ENCODE measurements around the gene MAN1B1. TPM values are rescaled to one million over a fixed set of nuclear protein-coding genes. Genes with fewer than 3 reads are reported as not detected.

MAN1B1 gene
- total RNA-seq, 1 donor from 2014 or later = 59.5 TPM

GRCh38 chr9:137068539-137069507 is 18.0 kb upstream of the MAN1B1 start:
- no peak for DNase-seq

DNA sequence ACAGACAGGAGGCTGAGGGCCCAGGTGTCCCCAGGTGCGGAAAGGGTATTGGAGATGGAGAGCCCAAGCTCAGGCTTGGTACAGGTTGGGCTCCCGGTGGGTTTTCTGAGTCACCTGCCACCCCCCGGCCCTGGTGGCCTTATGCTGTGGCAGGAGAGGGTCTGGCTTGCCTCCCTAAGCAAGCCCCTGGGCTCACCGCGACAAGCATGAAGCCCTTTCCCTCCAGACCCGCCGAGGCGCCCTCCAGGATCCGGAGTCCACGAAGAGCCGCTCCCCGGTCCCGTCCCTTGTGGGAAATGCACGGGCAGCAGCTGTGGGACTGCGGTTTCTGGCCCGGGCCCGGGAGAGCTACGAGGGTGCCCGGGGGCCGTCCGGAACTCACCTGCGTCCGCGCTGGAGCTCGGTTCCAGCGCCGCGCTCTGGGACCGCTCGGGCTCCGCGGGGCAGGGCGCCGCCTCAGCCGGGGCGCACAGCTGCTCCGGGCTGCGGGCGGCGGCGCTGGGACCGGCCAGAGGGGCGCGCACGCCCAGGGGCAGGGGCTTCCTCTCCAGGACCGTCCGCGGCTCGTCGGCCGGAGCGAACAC is 17.2 kb upstream of the MAN1B1 start:
- DNase-seq = no peak

- DNase-seq = peak; percentile 94
Observed at GRCh38 chr9:137070201-137070905, 16.4 kb upstream of the MAN1B1 start, which contains the start of gene SAPCD2. Gene SAPCD2, minus strand, starts transcription at chr9:137070557. Its CDS starts 97 bp downstream, at chr9:137070460.

DNA sequence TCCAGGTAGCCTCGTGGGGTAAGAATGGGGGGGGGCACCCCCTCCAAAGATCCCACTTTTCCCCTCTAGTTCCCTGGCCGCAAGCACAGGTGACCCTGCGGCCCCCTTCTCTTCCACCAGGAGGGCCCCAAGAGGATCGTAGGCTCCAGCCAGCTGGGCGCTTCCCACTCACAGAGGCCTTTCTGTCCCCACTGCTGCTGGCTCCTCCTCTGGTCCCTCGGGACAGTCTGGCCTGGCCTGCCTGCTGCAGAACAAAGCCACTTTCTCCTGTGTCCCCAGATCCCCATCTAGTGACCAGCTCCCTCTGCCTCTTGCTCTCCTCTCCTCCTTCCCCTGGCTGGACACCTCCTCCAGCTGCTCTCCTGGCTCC is 15.9 kb upstream of the MAN1B1 start:
- peak; percentile 56 for DNase-seq

GRCh38 chr9:137071282-137071681 is 15.5 kb upstream of the MAN1B1 start:
- DNase-seq = no peak

DNA sequence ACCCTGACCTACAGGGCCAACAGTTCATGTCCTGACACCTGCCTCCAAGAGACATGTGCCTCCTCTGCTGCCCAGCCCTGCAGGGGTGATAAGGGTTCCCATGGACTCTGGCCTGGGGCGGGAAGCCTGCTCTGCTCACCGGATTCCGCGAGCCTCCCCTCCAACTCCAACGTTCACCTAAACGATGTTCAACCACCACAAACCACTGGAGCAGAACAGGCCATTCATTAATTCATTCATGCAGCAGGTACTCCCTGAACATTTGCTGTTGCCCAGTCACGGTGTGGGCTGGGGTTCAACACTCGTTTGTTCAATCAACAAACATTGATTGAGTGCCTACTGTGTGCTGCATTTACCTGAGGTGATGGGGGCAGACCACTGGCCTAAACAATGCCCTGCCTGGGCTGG is 12.8 kb upstream of the MAN1B1 start:
- no peak for DNase-seq

DNA sequence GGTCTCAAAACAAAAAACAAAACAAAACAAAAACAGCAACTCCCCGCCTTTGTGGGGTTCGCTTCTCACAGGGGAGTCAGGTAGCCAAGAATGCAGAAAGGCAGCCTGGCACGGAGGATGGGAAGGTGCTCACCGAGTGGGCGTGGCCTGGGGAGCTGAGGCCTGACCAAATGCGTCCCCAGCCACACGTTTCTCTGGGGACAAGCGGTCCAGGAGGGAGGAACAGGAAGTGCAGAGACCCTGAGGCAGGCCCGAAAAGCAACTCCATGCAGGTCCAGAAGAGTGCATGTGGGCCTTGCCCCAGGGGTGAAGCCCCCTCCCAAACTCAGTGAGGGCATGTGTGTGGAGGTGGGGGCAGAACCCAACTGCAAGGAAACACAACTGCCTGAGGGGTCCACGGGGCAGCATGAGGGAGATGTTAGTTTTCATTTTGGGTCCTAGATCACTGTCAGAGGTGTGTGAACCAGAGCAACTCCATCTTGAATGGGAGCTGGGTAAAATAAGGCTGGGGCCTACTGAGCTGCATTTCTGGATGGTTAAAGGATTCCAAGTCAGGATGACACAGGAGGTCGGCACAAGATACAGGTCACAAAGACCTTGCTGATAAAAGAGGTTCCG is 12.0 kb upstream of the MAN1B1 start:
- no peak for DNase-seq

- no peak for DNase-seq
Observed at GRCh38 chr9:137075275-137075775, 11.5 kb upstream of the MAN1B1 start.

DNA sequence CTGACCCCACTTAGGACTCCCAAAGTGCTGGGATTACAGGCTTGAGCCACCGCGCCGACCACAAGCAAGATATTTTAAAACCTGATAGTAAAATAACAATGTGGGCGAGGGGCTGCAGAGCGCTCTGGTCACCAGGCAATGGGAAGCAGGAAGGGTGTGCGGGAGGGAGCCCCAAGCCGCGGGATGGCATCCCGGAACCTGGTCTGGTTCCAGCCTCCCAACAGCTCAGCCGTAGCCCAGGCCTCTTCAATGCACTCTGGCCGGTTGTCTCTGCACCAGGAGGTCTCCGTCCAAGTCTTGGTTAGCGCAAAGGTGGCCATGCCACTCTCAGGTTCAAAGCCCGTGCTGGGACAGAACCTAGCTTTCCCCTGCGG is 10.2 kb upstream of the MAN1B1 start:
- DNase-seq = no peak

DNA sequence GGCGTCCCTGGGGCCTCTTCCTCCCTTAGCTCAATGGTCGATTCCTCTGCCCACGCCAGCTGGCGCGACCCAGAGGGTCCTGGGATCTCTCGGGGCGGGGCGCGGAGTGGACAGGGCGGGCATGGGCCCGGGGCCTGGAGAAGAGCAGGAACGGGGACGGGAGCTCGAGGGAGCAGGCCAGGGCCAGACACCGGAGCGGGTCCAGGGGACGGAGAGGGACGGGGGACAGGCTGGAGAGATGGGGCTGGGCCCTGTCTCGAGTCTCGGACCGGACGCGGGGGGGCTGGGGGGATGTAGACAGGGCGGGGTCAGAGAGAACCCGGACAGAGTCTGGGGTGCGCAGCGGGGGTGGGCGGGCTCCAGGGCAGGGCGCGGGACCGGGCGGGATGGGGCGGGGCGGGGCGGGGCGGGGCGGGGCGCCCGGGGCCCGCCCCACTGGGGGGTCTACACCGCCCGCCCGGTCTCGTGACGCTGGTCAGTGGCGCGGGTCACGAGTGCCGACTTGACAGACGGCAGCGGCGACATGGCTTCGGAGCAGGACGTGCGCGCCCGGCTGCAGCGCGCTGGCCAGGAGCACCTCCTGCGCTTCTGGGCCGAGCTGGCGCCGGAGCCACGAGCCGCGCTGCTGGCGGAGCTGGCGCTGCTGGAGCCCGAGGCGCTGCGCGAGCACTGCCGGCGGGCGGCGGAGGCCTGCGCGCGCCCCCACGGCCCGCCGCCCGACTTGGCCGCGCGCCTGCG is 9.6 kb upstream of the MAN1B1 start, which contains the start of gene UAP1L1:
TSS of gene UAP1L1 (plus strand) at position 508 of the 738 bp plus-strand sequence. CDS start at position 524, 16 bp downstream.
- DNase-seq = peak; percentile 38

GRCh38 chr9:137077758-137078693 is 8.8 kb upstream of the MAN1B1 start:
- no peak for DNase-seq

- DNase-seq = no peak
Observed at GRCh38 chr9:137078701-137079400, 7.9 kb upstream of the MAN1B1 start.

- no peak for DNase-seq
Observed at GRCh38 chr9:137079401-137079787, 7.4 kb upstream of the MAN1B1 start.

DNA sequence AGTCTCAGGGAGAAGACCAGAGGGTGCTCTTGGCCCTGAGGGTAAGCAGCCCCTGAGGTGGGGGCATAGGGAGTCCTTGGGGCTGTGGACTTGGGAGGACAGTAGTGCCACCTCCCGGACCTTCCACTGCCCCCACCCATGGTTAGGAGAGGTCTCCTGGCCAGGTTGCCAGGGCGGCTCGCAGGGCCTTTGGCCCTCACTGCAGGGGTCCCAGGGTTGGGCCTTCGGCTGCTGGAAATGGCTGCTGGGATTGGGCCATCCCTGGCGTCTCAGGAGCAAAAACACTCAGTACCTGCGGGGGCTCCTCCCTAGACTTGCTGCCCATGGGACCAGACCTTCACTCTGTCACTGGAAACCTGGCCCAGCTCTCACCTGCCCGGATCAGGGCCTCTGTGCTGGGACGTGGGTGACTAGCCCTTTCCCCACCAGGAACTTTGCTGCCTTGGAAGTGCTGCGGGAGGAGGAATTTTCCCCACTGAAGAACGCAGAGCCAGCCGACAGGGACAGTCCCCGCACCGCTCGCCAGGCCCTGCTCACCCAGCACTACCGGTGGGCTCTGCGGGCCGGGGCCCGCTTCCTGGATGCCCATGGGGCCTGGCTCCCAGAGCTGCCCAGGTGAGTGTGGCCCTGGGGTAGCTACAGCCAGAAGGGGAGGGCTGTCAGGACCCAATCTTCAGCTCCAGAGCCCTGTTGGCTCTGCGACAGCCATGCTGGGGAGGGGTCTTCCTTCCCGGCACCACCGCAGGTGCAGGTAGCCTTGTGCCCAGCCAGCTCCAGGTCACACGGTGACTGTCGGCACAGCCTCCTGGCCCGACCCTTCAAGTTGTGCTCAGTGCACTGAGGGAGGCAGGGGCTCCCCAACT is 6.3 kb upstream of the MAN1B1 start:
- no peak for DNase-seq

DNA sequence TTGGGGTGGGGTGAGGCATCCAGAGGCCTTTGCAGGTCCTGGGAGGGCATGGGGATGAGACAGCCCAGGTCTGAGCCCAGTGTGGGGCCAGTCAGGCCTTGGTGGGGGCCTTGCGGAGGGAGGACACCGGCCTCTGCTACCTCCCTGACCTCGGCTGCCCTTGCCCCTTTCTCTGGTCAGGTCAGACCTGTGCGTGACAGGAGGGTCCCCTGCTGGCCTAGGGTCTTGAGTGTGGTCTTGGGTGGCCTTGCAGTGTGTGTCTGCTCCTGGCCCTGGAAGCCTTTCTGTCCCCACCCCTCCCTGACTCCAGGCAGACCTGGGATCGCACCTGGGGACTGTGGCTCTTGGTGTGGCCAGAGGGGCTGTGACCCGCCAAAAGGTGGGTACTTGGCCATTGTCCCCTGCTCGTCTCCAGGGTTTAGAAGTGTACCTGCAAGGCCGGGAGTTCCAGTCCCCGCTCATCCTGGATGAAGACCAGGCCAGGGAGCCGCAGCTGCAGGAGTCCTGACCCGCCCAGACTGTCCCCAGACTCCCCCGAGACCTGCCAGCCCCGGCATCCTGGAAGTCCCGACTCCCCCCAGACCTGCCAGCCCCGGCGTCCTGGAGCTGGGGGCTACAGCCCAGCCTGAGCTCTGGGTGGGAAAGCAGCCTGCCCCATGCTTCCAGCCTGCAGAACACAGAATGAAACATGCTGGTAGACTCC is 4.4 kb upstream of the MAN1B1 start:
- DNase-seq = no peak

DNA sequence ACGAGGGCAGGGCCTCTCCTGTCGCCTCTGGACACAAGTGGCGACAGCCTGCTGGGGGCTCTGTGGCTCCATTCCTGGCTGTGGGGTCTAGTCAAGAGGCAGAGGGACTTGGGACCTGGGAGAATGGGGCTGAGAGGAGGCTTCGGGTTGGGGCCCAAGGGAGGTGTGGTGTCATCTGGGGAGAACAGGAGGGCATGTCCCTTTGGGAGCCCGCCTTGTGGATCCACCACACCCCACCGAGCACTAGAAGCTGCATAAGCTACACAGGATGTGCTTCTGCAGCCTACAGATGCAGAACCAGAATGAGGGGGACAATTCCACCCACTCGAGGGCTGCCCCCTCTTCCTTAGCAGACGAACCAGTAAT is 3.9 kb upstream of the MAN1B1 start:
- no peak for DNase-seq

DNA sequence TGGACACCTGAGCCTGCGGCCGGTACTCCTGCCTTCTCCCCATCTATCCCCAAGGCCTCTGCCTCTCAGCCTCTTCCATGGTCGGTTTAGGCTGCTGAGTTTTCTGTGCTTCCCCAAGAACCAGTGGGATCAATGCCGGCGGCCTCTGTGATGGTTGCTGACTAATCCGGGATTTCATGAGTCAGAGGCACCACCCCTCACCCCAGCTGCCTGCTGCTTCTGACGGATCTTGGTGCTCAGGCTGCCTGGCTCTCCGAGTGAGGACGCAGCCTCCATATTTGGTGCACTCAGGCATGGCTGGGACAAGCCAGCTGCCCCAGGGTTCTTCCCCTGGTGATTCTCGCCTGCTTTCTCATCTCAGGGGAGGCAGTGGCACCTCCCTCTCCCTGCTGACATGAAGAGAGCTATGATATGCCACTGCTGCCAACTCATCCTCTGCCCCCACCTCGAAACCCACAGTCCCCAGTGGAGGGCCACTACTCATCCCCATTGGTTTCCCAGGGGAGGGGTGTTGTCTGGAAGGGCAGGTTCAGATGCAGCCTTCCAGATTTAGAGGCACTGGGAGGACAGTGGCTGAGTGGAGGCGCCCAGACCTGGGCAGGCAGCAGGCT is 3.3 kb upstream of the MAN1B1 start:
- peak; percentile 71 for DNase-seq

DNA sequence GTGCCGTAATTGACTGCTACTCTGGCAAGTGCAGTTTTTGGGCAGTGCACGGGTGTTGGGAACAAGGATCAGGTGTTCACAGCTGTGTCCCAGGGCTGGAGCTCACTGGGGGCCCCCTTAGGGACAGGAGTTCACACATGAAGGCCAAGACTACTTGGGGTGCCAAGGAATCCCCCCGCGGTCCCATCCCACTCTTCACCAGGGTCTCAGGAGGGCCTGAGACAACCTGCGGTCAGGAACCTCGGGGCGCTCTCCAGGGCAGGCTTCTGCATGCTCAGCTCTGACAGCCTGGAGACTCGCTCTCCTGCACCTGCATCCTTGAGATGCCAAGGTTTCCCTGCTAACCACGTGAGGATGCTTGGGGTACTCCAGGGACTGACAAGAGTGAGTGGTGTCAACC is 2.3 kb upstream of the MAN1B1 start:
- DNase-seq = no peak

Measured in tongue (tissue), 2 donors.